ENCODE results near the gene DLGAP1. TPM values are rescaled to one million over a fixed set of nuclear protein-coding genes. Genes with fewer than 3 reads are reported as not detected.

The DLGAP1 gene
- total and polyA plus RNA-seq, 2 of the 13 experiments (the other 11 are each of a cell fraction or from before 2014, with no cell fraction given), result 0.01 TPM; not detected in 1

DNA sequence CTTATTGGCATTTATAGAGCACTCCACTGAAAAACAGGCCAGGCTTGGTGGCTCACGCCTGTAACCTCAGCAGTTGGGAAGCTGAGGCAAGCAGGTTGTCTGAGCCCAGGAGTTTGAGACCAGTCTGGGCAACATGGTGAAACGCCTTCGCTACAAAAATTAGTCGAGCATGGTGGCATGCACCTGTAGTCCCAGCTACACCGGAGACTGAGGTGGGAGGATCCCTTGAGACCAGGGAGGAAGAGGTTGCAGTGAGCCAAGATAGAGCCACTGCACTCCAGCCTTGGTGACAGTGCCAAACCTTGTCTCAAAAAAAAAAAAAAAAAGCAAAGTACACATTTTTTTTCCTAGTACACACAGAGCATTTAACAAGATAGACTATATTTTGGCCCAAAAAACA is 909.0 kb downstream of the DLGAP1 start (continued):
- TF ChIP-seq, protein P1, sequence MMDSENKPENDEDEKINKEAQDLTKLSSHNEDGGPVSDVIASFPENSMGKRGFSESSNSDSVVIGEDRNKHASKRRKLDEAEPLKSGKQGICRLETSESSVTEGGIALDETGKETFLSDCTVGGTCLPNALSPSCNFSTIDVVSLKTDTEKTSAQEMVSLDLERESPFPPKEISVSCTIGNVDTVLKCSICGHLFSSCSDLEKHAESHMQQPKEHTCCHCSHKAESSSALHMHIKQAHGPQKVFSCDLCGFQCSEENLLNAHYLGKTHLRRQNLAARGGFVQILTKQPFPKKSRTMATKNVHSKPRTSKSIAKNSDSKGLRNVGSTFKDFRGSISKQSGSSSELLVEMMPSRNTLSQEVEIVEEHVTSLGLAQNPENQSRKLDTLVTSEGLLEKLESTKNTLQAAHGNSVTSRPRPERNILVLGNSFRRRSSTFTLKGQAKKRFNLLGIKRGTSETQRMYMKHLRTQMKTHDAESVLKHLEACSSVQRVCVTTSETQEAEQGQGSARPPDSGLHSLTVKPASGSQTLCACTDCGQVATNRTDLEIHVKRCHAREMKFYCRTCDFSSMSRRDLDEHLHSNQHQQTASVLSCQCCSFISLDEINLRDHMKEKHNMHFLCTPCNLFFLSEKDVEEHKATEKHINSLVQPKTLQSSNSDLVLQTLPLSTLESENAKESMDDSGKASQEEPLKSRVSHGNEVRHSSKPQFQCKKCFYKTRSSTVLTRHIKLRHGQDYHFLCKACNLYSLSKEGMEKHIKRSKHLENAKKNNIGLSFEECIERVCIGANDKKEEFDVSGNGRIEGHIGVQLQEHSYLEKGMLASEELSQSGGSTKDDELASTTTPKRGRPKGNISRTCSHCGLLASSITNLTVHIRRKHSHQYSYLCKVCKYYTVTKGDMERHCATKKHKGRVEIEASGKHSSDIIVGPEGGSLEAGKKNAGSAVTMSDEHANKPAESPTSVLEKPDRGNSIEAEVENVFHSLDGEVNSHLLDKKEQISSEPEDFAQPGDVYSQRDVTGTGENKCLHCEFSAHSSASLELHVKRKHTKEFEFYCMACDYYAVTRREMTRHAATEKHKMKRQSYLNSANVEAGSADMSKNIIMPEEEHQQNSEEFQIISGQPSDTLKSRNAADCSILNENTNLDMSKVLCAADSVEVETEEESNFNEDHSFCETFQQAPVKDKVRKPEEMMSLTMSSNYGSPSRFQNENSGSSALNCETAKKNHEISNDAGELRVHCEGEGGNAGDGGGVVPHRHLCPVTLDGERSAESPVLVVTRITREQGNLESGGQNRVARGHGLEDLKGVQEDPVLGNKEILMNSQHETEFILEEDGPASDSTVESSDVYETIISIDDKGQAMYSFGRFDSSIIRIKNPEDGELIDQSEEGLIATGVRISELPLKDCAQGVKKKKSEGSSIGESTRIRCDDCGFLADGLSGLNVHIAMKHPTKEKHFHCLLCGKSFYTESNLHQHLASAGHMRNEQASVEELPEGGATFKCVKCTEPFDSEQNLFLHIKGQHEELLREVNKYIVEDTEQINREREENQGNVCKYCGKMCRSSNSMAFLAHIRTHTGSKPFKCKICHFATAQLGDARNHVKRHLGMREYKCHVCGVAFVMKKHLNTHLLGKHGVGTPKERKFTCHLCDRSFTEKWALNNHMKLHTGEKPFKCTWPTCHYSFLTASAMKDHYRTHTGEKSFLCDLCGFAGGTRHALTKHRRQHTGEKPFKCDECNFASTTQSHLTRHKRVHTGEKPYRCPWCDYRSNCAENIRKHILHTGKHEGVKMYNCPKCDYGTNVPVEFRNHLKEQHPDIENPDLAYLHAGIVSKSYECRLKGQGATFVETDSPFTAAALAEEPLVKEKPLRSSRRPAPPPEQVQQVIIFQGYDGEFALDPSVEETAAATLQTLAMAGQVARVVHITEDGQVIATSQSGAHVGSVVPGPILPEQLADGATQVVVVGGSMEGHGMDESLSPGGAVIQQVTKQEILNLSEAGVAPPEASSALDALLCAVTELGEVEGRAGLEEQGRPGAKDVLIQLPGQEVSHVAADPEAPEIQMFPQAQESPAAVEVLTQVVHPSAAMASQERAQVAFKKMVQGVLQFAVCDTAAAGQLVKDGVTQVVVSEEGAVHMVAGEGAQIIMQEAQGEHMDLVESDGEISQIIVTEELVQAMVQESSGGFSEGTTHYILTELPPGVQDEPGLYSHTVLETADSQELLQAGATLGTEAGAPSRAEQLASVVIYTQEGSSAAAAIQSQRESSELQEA (CRISPR knock-in tag; IDR thresholded peaks at IDR 0.05; ENCODE audit: not compliant biosample characterization), result no peak
- TF ChIP-seq, protein P2, sequence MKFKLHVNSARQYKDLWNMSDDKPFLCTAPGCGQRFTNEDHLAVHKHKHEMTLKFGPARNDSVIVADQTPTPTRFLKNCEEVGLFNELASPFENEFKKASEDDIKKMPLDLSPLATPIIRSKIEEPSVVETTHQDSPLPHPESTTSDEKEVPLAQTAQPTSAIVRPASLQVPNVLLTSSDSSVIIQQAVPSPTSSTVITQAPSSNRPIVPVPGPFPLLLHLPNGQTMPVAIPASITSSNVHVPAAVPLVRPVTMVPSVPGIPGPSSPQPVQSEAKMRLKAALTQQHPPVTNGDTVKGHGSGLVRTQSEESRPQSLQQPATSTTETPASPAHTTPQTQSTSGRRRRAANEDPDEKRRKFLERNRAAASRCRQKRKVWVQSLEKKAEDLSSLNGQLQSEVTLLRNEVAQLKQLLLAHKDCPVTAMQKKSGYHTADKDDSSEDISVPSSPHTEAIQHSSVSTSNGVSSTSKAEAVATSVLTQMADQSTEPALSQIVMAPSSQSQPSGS (CRISPR knock-in tag; IDR thresholded peaks at IDR 0.05), result no peak
- TF ChIP-seq, protein P3, sequence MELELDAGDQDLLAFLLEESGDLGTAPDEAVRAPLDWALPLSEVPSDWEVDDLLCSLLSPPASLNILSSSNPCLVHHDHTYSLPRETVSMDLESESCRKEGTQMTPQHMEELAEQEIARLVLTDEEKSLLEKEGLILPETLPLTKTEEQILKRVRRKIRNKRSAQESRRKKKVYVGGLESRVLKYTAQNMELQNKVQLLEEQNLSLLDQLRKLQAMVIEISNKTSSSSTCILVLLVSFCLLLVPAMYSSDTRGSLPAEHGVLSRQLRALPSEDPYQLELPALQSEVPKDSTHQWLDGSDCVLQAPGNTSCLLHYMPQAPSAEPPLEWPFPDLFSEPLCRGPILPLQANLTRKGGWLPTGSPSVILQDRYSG (CRISPR knock-in tag; IDR thresholded peaks at IDR 0.05), result no peak
- TF ChIP-seq, protein P4, sequence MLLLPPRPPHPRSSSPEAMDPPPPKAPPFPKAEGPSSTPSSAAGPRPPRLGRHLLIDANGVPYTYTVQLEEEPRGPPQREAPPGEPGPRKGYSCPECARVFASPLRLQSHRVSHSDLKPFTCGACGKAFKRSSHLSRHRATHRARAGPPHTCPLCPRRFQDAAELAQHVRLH (CRISPR knock-in tag; IDR thresholded peaks at IDR 0.05; ENCODE audit: borderline replicate concordance, low read depth), result no peak
- TF ChIP-seq ZNF354B (CRISPR knock-in tag; IDR thresholded peaks at IDR 0.05), result no peak
- no peak for TF ChIP-seq ZNF850 (CRISPR knock-in tag; conservative IDR thresholded peaks at IDR 0.05)

Measured in HepG2 (cell line).